ENCODE data around the gene KRT32.

KRT32 gene

GRCh38 chr17:41457676-41458075, 9.5 kb downstream of the KRT32 start:
- ATAC-seq = no peak
- no peak for TF ChIP-seq PATZ1 (CRISPR knock-in tag; IDR thresholded peaks at IDR 0.05; ENCODE audit: borderline replicate concordance)
- TF ChIP-seq BACH2 (CRISPR knock-in tag; IDR thresholded peaks at IDR 0.05; ENCODE audit: borderline replicate concordance) = no peak
- TF ChIP-seq TCF4 (CRISPR knock-in tag; IDR thresholded peaks at IDR 0.05; ENCODE audit: borderline replicate concordance) = no peak
- no peak for TF ChIP-seq RARB (CRISPR knock-in tag; IDR thresholded peaks at IDR 0.05)
- TF ChIP-seq SNAI2 (CRISPR knock-in tag; IDR thresholded peaks at IDR 0.05) = no peak
- no peak for TF ChIP-seq ZFP30 (CRISPR knock-in tag; IDR thresholded peaks at IDR 0.05)
- no peak for TF ChIP-seq TSHZ2 (CRISPR knock-in tag; IDR thresholded peaks at IDR 0.05)
- no peak for TF ChIP-seq GLIS3 (CRISPR knock-in tag; IDR thresholded peaks at IDR 0.05)
- TF ChIP-seq OSR1 (CRISPR knock-in tag; IDR thresholded peaks at IDR 0.05) = no peak
- no peak for TF ChIP-seq CSDC2 (CRISPR knock-in tag; IDR thresholded peaks at IDR 0.05)
- TF ChIP-seq ZNF565 (CRISPR knock-in tag; conservative IDR thresholded peaks at IDR 0.05; ENCODE audit: low read depth) = no peak
- TF ChIP-seq ARNTL (CRISPR knock-in tag; IDR thresholded peaks at IDR 0.05; ENCODE audit: borderline replicate concordance, low read depth) = no peak
- TF ChIP-seq ISL1 (CRISPR knock-in tag; IDR thresholded peaks at IDR 0.05) = no peak

- no peak for TF ChIP-seq ZFP3 (CRISPR knock-in tag; IDR thresholded peaks at IDR 0.05)
- TF ChIP-seq ZNF70 (CRISPR knock-in tag; IDR thresholded peaks at IDR 0.05) = no peak
- TF ChIP-seq BACH2 (CRISPR knock-in tag; IDR thresholded peaks at IDR 0.05; ENCODE audit: borderline replicate concordance) = no peak
- TF ChIP-seq POU6F1 (CRISPR knock-in tag; IDR thresholded peaks at IDR 0.05; ENCODE audit: borderline replicate concordance, low read depth) = no peak
- no peak for TF ChIP-seq ESRRG (CRISPR knock-in tag; IDR thresholded peaks at IDR 0.05)
- TF ChIP-seq GLIS3 (CRISPR knock-in tag; IDR thresholded peaks at IDR 0.05) = no peak
- TF ChIP-seq ISL1 (CRISPR knock-in tag; IDR thresholded peaks at IDR 0.05) = no peak
- TF ChIP-seq TSHZ2 (CRISPR knock-in tag; IDR thresholded peaks at IDR 0.05) = no peak
- TF ChIP-seq ZNF8 (CRISPR knock-in tag; IDR thresholded peaks at IDR 0.05) = no peak
- TF ChIP-seq PATZ1 (CRISPR knock-in tag; IDR thresholded peaks at IDR 0.05; ENCODE audit: borderline replicate concordance) = no peak
- no peak for TF ChIP-seq CREB5 (CRISPR knock-in tag; IDR thresholded peaks at IDR 0.05; ENCODE audit: low read depth)
- no peak for TF ChIP-seq ZNF565 (CRISPR knock-in tag; conservative IDR thresholded peaks at IDR 0.05; ENCODE audit: low read depth)
- no peak for TF ChIP-seq RARB (CRISPR knock-in tag; IDR thresholded peaks at IDR 0.05)
- TF ChIP-seq TCF4 (CRISPR knock-in tag; IDR thresholded peaks at IDR 0.05; ENCODE audit: borderline replicate concordance) = no peak
- no peak for TF ChIP-seq ZFP30 (CRISPR knock-in tag; IDR thresholded peaks at IDR 0.05)
- no peak for TF ChIP-seq ARNTL (CRISPR knock-in tag; IDR thresholded peaks at IDR 0.05; ENCODE audit: borderline replicate concordance, low read depth)
- TF ChIP-seq OSR1 (CRISPR knock-in tag; IDR thresholded peaks at IDR 0.05) = no peak
- TF ChIP-seq CSDC2 (CRISPR knock-in tag; IDR thresholded peaks at IDR 0.05) = no peak
- TF ChIP-seq PPARA (CRISPR knock-in tag; IDR thresholded peaks at IDR 0.05; ENCODE audit: borderline replicate concordance) = no peak
- no peak for TF ChIP-seq CSRNP3 (CRISPR knock-in tag; IDR thresholded peaks at IDR 0.05)
- no peak for ATAC-seq
Observed at GRCh38 chr17:41456204-41456603, 11.0 kb downstream of the KRT32 start.

Measured in SK-N-SH treated with all-trans-retinoic acid at 6 μM for 48 hours (cell line).